ENCODE data around the gene CLASP1. TPM values are rescaled to one million over a fixed set of nuclear protein-coding genes. Genes with fewer than 3 reads are reported as not detected.

Gene CLASP1
- total and polyA plus RNA-seq, 2 of the 8 experiments (the other 6 are each of a cell fraction or from before 2014, with no cell fraction given), result 7.3 to 53.9 TPM

GRCh38 chr2:121476684-121477083 is 172.6 kb downstream of the CLASP1 start (continued):
- TF ChIP-seq CHD7 (IDR thresholded peaks at IDR 0.05; ENCODE audit: insufficient replicate concordance, low read length) (no peak), CTCF (IDR thresholded peaks at IDR 0.05; ENCODE audit: control extremely low read depth in 1 of 3, insufficient read depth in 1 of 3, low read depth in 1 of 3, low read length in 3 of 3) (no peak), SAP30 (IDR thresholded peaks at IDR 0.05; ENCODE audit: insufficient read depth, insufficient replicate concordance, low read length) (no peak), TEAD4 (IDR thresholded peaks at IDR 0.05; ENCODE audit: low read depth, low read length) (no peak), SP4 (IDR thresholded peaks at IDR 0.05; ENCODE audit: low read length) (no peak), HDAC2 (IDR thresholded peaks at IDR 0.05; ENCODE audit: borderline replicate concordance in 1 of 2, low read depth in 2 of 2, low read length in 2 of 2) (no peak)

All from H1 (cell line).